Fibroblast of peridontal ligament (primary cell): ENCODE measurements around the gene PTGDS.

Experiments used
- DNase-seq: peaks from one replicate; pipeline ENCODE4 v3.0.0-alpha.2; 2010; ENCODE audit errors: extremely low read depth

The PTGDS gene

GRCh38 chr9:136957901-136958300 is 19.4 kb upstream of the PTGDS start:
- no peak for DNase-seq

GRCh38 chr9:136958473-136958872 is 18.8 kb upstream of the PTGDS start:
- DNase-seq = no peak

- DNase-seq = no peak
Observed at GRCh38 chr9:136958898-136959850, 18.1 kb upstream of the PTGDS start.

- no peak for DNase-seq
Observed at GRCh38 chr9:136960212-136960937, 16.9 kb upstream of the PTGDS start.

GRCh38 chr9:136960938-136961275 is 16.4 kb upstream of the PTGDS start:
- DNase-seq = no peak

GRCh38 chr9:136961279-136962065 is 15.8 kb upstream of the PTGDS start:
- DNase-seq = no peak

- no peak for DNase-seq
Observed at GRCh38 chr9:136962163-136962562, 15.1 kb upstream of the PTGDS start.

- DNase-seq = no peak
Observed at GRCh38 chr9:136962701-136963248, 14.5 kb upstream of the PTGDS start.

GRCh38 chr9:136963341-136963740 is 14.0 kb upstream of the PTGDS start:
- DNase-seq = no peak

- no peak for DNase-seq
Observed at GRCh38 chr9:136963751-136964150, 13.6 kb upstream of the PTGDS start.

GRCh38 chr9:136964171-136964689 is 13.1 kb upstream of the PTGDS start:
- DNase-seq = no peak

GRCh38 chr9:136964833-136965422 is 12.4 kb upstream of the PTGDS start:
- no peak for DNase-seq

- DNase-seq = no peak
Observed at GRCh38 chr9:136965771-136966484, 11.4 kb upstream of the PTGDS start.

- DNase-seq = no peak
Observed at GRCh38 chr9:136968333-136969127, 8.8 kb upstream of the PTGDS start.

- DNase-seq = no peak
Observed at GRCh38 chr9:136969150-136969549, 8.2 kb upstream of the PTGDS start.

- no peak for DNase-seq
Observed at GRCh38 chr9:136969774-136970173, 7.5 kb upstream of the PTGDS start.

- DNase-seq = no peak
Observed at GRCh38 chr9:136970361-136970760, 6.9 kb upstream of the PTGDS start.

- no peak for DNase-seq
Observed at GRCh38 chr9:136971746-136972145, 5.6 kb upstream of the PTGDS start.

- no peak for DNase-seq
Observed at GRCh38 chr9:136972335-136972734, 5.0 kb upstream of the PTGDS start.

- DNase-seq = no peak
Observed at GRCh38 chr9:136972743-136973142, 4.6 kb upstream of the PTGDS start.
